ENCODE measurements around the gene GAA.

DNA sequence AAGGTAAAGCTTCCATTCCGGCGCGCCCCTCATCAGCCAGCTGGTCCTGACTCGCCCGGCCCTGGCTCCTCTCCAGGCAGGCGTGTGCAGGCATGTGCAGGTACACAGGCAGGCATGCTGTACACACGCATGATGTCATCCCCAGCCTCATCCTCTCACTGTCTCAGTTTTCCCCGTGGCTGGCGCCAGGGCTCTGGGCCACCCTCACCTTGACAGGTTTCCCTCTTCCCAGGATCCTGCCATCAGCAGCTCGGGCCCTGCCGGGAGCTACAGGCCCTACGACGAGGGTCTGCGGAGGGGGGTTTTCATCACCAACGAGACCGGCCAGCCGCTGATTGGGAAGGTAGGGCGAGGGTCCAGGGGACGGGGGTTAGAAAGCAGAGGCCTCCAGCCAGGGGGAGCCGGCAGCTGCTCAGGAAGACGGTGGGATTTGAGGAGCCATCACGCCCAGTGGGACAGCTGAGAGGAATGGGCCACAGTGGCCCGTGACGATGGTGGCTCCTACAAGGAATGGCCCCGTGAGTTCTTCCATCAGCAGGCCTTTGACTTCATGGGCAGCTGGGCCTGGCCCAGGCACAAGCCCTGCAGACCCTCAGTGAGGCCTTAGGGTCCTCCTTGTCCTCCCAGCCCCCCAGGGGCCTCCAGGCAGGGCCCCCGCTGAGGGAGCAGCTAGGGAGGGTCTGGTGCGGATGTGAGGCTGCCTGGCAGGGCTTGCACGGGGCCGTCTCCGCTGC is 8.5 kb downstream of the GAA start:
- TF ChIP-seq POLR2AphosphoS5 (IDR thresholded peaks at IDR 0.05; ENCODE audit: low read depth, low read length) (no peak), EP300 (IDR thresholded peaks at IDR 0.05; ENCODE audit: borderline replicate concordance in 1 of 2, low read depth in 2 of 2, low read length in 2 of 2) (no peak), EZH2 (IDR thresholded peaks at IDR 0.05; ENCODE audit: low read depth, low read length, severe bottlenecking) (no peak)
- TF ChIP-seq, protein P1, sequence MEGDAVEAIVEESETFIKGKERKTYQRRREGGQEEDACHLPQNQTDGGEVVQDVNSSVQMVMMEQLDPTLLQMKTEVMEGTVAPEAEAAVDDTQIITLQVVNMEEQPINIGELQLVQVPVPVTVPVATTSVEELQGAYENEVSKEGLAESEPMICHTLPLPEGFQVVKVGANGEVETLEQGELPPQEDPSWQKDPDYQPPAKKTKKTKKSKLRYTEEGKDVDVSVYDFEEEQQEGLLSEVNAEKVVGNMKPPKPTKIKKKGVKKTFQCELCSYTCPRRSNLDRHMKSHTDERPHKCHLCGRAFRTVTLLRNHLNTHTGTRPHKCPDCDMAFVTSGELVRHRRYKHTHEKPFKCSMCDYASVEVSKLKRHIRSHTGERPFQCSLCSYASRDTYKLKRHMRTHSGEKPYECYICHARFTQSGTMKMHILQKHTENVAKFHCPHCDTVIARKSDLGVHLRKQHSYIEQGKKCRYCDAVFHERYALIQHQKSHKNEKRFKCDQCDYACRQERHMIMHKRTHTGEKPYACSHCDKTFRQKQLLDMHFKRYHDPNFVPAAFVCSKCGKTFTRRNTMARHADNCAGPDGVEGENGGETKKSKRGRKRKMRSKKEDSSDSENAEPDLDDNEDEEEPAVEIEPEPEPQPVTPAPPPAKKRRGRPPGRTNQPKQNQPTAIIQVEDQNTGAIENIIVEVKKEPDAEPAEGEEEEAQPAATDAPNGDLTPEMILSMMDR (IDR thresholded peaks at IDR 0.05; ENCODE audit: control extremely low read depth in 1 of 3, insufficient read depth in 1 of 3, low read depth in 1 of 3, low read length in 3 of 3): no peak
